GM12878 (cell line): Measurements from ENCODE around the gene CTSW. TPM values are rescaled to one million over a fixed set of nuclear protein-coding genes. Genes with fewer than 3 reads are reported as not detected.

ENCODE experiments used
- ATAC-seq: fragments of 200-7000 bp; cut with Tn5 transposase; 3 replicates; pipeline ENCODE4 v1.9.1; 2020; ENCODE audit warnings: mild to moderate bottlenecking, moderate library complexity
- BruUV-seq: library from RNA; stranded (reverse); fragments of 400-500 nt; replicated peaks from 2 replicates; lab custom pipeline; 2021; lab: Mats Ljungman, UMichigan
- CTCF ChIA-PET: fragments of 300-600 bp; sonication (Branson Sonifier 250); formaldehyde crosslinking; extraction: SDS; loops from one replicate; lab custom pipeline; 2021; ENCODE audit warnings: inconsistent platforms; lab: Yijun Ruan, JAX
- POLR2A ChIA-PET: fragments of 350-600 bp; formaldehyde crosslinking; extraction: SDS; loops from one replicate; lab custom pipeline; 2021; ENCODE audit warnings: inconsistent platforms; lab: Charles Lee
- RAD21 ChIA-PET: fragments of 300-600 bp; sonication (Branson Sonifier 250); formaldehyde crosslinking; loops from one replicate; lab custom pipeline; 2023; ENCODE audit warnings: antibody characterized with exemption; ENCODE audit not compliant: unreplicated experiment; lab: Charles Lee
- SMC1A ChIA-PET: fragments of 300-600 bp; sonication (Branson Sonifier 250); formaldehyde crosslinking; loops from one replicate; lab custom pipeline; 2023; ENCODE audit not compliant: unreplicated experiment, uncharacterized antibody; lab: Charles Lee
- DNase-seq: peaks from one replicate; pipeline ENCODE4 v3.0.0-alpha.2; 2011; ENCODE audit warnings: low read depth, low spot score
- FAIRE-seq: peaks from 3 replicates; lab custom pipeline; 2011; peaks lifted over from hg19 to GRCh38; lab: Jason Lieb, UNC
- H2AFZ ChIP-seq: 2 replicates; pipeline ENCODE4 v1.6.0; 2011; ENCODE audit warnings: low read depth, low read length, control low read depth; ENCODE audit not compliant: control insufficient read depth
- H3K27ac ChIP-seq: 2 replicates; pipeline ENCODE4 v1.5.1; 2011; ENCODE audit warnings: control low read depth; ENCODE audit not compliant: control insufficient read depth, insufficient read depth
- H3K27me3 ChIP-seq, 2 experiments: replicated peaks in 1 of 2; 2 replicates each; pipeline versions ENCODE4 v1.6.0 to v1.6.1; 2011; ENCODE audit warnings: low read length in 1 of 2; ENCODE audit not compliant: control insufficient read depth in 2 of 2, insufficient read depth in 2 of 2
- H3K36me3 ChIP-seq, 2 experiments: 2 replicates each; pipeline ENCODE4 v1.5.1; 2011; ENCODE audit warnings: low read length in 1 of 2; ENCODE audit not compliant: control insufficient read depth in 2 of 2, insufficient read depth in 2 of 2
- H3K4me1 ChIP-seq: 2 replicates; pipeline ENCODE4 v1.6.1; 2011; ENCODE audit warnings: mild to moderate bottlenecking, low read length, moderate library complexity, mixed read lengths; ENCODE audit not compliant: control insufficient read depth, insufficient read depth
- H3K4me2 ChIP-seq: 2 replicates; pipeline ENCODE4 v1.6.0; 2011; ENCODE audit warnings: control low read depth; ENCODE audit not compliant: control insufficient read depth, insufficient read depth
- H3K4me3 ChIP-seq: fragments of 200-600 bp; sonication (generic); 2 replicates; pipeline ENCODE4 v1.5.1; 2016
- H3K79me2 ChIP-seq: 2 replicates; pipeline ENCODE4 v1.6.0; 2011; ENCODE audit warnings: low read length; ENCODE audit not compliant: control insufficient read depth, insufficient read depth
- H3K9ac ChIP-seq: 2 replicates; pipeline ENCODE4 v1.8.0; 2011; ENCODE audit warnings: low read length, control low read depth, mixed read lengths; ENCODE audit not compliant: control insufficient read depth, insufficient read depth
- H3K9me3 ChIP-seq: replicated peaks from 3 replicates; pipeline ENCODE4 v1.5.1; 2011; ENCODE audit warnings: mild to moderate bottlenecking, low read length; ENCODE audit not compliant: control insufficient read depth, insufficient read depth
- H4K20me1 ChIP-seq: 2 replicates; pipeline ENCODE4 v1.6.0; 2011; ENCODE audit not compliant: control insufficient read depth, insufficient read depth
- ATF7 ChIP-seq: fragments of 450-650 bp; IDR thresholded peaks from 2 replicates; pipeline ENCODE4 v1.6.1; 2016; ENCODE audit warnings: low read depth, mild to moderate bottlenecking
- BMI1 ChIP-seq: fragments of 450-650 bp; IDR thresholded peaks from 2 replicates; pipeline ENCODE4 v1.6.1; 2016; ENCODE audit warnings: mild to moderate bottlenecking, moderate library complexity, borderline replicate concordance
- CBFB ChIP-seq: IDR thresholded peaks from 2 replicates; pipeline ENCODE4 v1.6.1; 2016; ENCODE audit warnings: antibody characterized with exemption, low read depth
- CREB1 ChIP-seq: IDR thresholded peaks from 2 replicates; pipeline ENCODE4 v1.6.1; 2012; ENCODE audit warnings: low read depth, mild to moderate bottlenecking, inconsistent platforms
- GATAD2B ChIP-seq: fragments of 450-650 bp; conservative IDR thresholded peaks from 2 replicates; pipeline ENCODE4 v1.6.1; 2017; ENCODE audit warnings: low read depth, mild to moderate bottlenecking, moderate library complexity
- HCFC1 ChIP-seq: fragments of 150-350 bp; IDR thresholded peaks from 2 replicates; pipeline ENCODE4 v1.6.1; 2014; ENCODE audit warnings: low read length
- MXI1 ChIP-seq: fragments of 150-350 bp; IDR thresholded peaks from 2 replicates; pipeline ENCODE4 v1.6.1; 2011; ENCODE audit warnings: low read depth, mild to moderate bottlenecking, inconsistent platforms, low read length, improper control_type of control experiment
- PAX8 ChIP-seq: fragments of 450-650 bp; IDR thresholded peaks from 2 replicates; pipeline ENCODE4 v1.6.1; 2017; ENCODE audit warnings: mild to moderate bottlenecking, moderate library complexity
- POLR2A ChIP-seq: IDR thresholded peaks from 2 replicates; pipeline ENCODE4 v1.6.1; 2011; ENCODE audit warnings: low read depth, mild to moderate bottlenecking, low read length
- POLR2AphosphoS5 ChIP-seq: IDR thresholded peaks from 2 replicates; pipeline ENCODE4 v1.6.1; 2011; ENCODE audit warnings: mild to moderate bottlenecking, low read length, inconsistent platforms
- SP1 ChIP-seq: IDR thresholded peaks from one replicate; pipeline ENCODE4 v1.6.1; 2011; ENCODE audit warnings: low read depth, low read length
- TAF1 ChIP-seq: IDR thresholded peaks from 2 replicates; pipeline ENCODE4 v1.6.1; 2011; ENCODE audit warnings: mild to moderate bottlenecking, low read depth, low read length, borderline replicate concordance
- TARDBP ChIP-seq: IDR thresholded peaks from 2 replicates; pipeline ENCODE4 v1.6.1; 2016; ENCODE audit warnings: borderline replicate concordance
- WGBS: methylation state at CpG from one replicate; pipeline ENCODE4 v1.1.6; 2016; ENCODE audit warnings: low lambda C conversion rate; ENCODE audit not compliant: insufficient replicate concordance, insufficient coverage; ENCODE audit errors: missing lambda C conversion rate; 5-methylcytosine and 5-hydroxymethylcytosine counted together
- in situ Hi-C: fragments of 300-500 bp; cut with MboI; formaldehyde crosslinking; loops from 9 replicates; pipeline ENCODE4 v1.14.3; 2018; ENCODE audit warnings: mixed read lengths
- intact Hi-C: fragments of 100-400 bp; cut with micrococcal nuclease; formaldehyde crosslinking; loops from one replicate; pipeline ENCODE4 v1.14.2; 2022; ENCODE audit not compliant: unreplicated experiment
- polyA plus RNA-seq, 11 experiments: library from polyadenylated mRNA; depleted of rRNA in 4 of 11; unstranded in 6 of 11; stranded (reverse) in 5 of 11; fragments of >200 nt; fragmentation: Nextera tagmentation in 4 of 11; fragmentation: Illumina TruSeq in 1 of 11; extraction: Ambion mirVana in 4 of 11; extraction: Trizol in 1 of 11; gene quantifications; 1 replicate in 1 of 11; 2 replicates in 10 of 11; pipeline versions ENCODE4 v1.2.1 to v1.2.3, GENCODE V29; 2011 to 2016; ENCODE audit warnings: inconsistent platforms in 2 of 11, missing spikeins in 2 of 11, low read depth in 1 of 11
- total RNA-seq, 4 experiments: library from RNA; depleted of rRNA in 3 of 4; stranded (reverse); fragments of >200 nt in 3 of 4; fragmentation: Illumina TruSeq in 1 of 4; extraction: Trizol in 1 of 4; gene quantifications; 2 replicates each; pipeline versions ENCODE4 v1.2.1 to v1.2.3, GENCODE V29; 2013 to 2021
- TF ChIP-seq, protein P1 (sequence below): IDR thresholded peaks from 2 replicates; pipeline ENCODE4 v1.6.1; 2011; ENCODE audit warnings: mild to moderate bottlenecking, low read depth, low read length, moderate library complexity; ENCODE audit not compliant: insufficient replicate concordance
- TF ChIP-seq, protein P2 (sequence below): IDR thresholded peaks from 2 replicates; pipeline ENCODE4 v1.6.1; 2012; ENCODE audit warnings: low read length, inconsistent platforms
- TF ChIP-seq, protein P3 (sequence below): IDR thresholded peaks from 2 replicates; pipeline ENCODE4 v1.6.1; 2011; ENCODE audit warnings: low read depth, mild to moderate bottlenecking, low read length, moderate library complexity, borderline replicate concordance; ENCODE audit errors: extremely low read depth
- TF ChIP-seq, protein P4 (sequence below): fragments of 450-650 bp; IDR thresholded peaks from 2 replicates; pipeline ENCODE4 v1.6.1; 2017; ENCODE audit warnings: low read depth, mild to moderate bottlenecking, moderate library complexity

Gene CTSW
- total and polyA plus RNA-seq, 10 of the 15 experiments (the other 5 are each of a cell fraction or from before 2014, with no cell fraction given) = 0.53 to 12.0 (median 1.7) TPM

DNA sequence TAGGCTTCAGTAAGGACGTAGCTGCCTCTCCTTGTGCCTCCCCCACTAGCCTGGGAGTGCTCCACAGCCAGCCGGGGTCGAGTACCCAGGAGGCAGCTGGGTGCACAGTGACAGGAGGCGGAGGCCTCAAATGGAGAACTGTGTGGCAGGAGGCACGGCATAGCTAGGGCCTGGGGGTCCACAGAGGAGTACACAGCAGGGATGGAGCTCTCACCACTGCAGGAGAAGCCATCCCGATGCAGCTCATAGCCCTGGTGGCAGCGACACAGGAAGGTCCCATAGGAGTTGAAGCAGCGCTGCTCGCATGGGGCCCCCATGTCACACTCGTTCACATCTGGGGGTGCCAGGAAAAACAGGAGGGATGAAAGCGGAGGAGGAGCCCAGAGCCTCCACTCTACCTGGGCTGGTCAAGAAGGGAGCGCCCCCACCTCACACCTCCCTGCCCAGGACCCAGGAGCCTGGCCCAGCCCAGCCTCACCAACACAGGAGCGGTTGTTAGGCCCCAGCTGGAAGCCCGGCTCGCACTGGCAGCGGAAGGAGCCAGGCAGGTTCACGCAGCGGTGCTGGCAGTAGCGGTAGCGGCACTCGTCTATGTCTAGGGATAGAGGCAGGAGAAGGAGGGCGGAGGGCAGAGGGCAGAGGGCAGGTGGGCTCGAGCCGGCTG, 9.9 kb upstream of the CTSW start:
- no peak overlapping the region for H2AFZ ChIP-seq
- no TSS peak for BruUV-seq
- no peak overlapping the region for H3K9ac ChIP-seq
- no peak for DNase-seq
- 64% methylated on average over 22 of the region's 24 CpGs for WGBS
- H3K4me3 ChIP-seq = no peak overlapping the region
- H3K36me3 ChIP-seq = peaks cover 8 to 18% of the 10 kb centered on the region in 2 experiments
- no peak overlapping the region for H3K27ac ChIP-seq
- peaks cover 11% of the 10 kb centered on the region for H3K4me1 ChIP-seq
- POLR2A ChIA-PET = interaction anchor here (1.2 to 4.5 kb wide), 3 partner anchors 9 to 21 kb away, joined by 3 to 44 read pairs (median 4); partner anchors contain the start of genes CCDC85B, CFL1 and MUS81
- ATAC-seq = no peak
- RAD21 ChIA-PET = no interaction called here
- H3K27me3 ChIP-seq = no peaks in the 10 kb centered on the region
- no peak for FAIRE-seq
- CTCF ChIA-PET = interaction anchor here (1.2 to 4.5 kb wide), 4 partner anchors 10 to 118 kb away, joined by 3 to 41 read pairs (median 14); partner anchors contain the start of genes CFL1 and MUS81
- SMC1A ChIA-PET = interaction anchor here (2.3 kb wide), 1 partner anchor 10 kb away, joined by 7 read pairs; the partner anchor contains the start of gene MUS81
- intact Hi-C loops = no loop called here
- H3K4me2 ChIP-seq = no peak overlapping the region
- H4K20me1 ChIP-seq = no peaks in the 10 kb centered on the region
- H3K9me3 ChIP-seq = no peaks in the 10 kb centered on the region
- in situ Hi-C loops = loop anchor here (25.0 kb wide), 1 partner anchor 1632 kb away; the partner anchor contains the start of genes DNAJC4, FKBP2, NUDT22 and PPP1R14B
- no peaks in the 10 kb centered on the region for H3K79me2 ChIP-seq
- TF ChIP-seq, protein P1, sequence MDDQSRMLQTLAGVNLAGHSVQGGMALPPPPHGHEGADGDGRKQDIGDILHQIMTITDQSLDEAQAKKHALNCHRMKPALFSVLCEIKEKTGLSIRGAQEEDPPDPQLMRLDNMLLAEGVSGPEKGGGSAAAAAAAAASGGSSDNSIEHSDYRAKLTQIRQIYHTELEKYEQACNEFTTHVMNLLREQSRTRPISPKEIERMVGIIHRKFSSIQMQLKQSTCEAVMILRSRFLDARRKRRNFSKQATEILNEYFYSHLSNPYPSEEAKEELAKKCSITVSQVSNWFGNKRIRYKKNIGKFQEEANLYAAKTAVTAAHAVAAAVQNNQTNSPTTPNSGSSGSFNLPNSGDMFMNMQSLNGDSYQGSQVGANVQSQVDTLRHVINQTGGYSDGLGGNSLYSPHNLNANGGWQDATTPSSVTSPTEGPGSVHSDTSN = no peak
- TF ChIP-seq SP1 = no peak
- TF ChIP-seq POLR2A = peak; percentile 54
- no peak for TF ChIP-seq ATF7
- TF ChIP-seq TARDBP = no peak
- 0 out of 2 replicates have a peak, but pooled peaks have one; percentile 9 for TF ChIP-seq CBFB
- TF ChIP-seq, protein P2, sequence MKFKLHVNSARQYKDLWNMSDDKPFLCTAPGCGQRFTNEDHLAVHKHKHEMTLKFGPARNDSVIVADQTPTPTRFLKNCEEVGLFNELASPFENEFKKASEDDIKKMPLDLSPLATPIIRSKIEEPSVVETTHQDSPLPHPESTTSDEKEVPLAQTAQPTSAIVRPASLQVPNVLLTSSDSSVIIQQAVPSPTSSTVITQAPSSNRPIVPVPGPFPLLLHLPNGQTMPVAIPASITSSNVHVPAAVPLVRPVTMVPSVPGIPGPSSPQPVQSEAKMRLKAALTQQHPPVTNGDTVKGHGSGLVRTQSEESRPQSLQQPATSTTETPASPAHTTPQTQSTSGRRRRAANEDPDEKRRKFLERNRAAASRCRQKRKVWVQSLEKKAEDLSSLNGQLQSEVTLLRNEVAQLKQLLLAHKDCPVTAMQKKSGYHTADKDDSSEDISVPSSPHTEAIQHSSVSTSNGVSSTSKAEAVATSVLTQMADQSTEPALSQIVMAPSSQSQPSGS = no peak
- TF ChIP-seq GATAD2B = no peak
- no peak for TF ChIP-seq PAX8
- no peak for TF ChIP-seq MXI1
- TF ChIP-seq, protein P3, sequence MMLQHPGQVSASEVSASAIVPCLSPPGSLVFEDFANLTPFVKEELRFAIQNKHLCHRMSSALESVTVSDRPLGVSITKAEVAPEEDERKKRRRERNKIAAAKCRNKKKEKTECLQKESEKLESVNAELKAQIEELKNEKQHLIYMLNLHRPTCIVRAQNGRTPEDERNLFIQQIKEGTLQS = no peak
- no peak for TF ChIP-seq HCFC1
- TF ChIP-seq CREB1 = no peak
- TF ChIP-seq, protein P4, sequence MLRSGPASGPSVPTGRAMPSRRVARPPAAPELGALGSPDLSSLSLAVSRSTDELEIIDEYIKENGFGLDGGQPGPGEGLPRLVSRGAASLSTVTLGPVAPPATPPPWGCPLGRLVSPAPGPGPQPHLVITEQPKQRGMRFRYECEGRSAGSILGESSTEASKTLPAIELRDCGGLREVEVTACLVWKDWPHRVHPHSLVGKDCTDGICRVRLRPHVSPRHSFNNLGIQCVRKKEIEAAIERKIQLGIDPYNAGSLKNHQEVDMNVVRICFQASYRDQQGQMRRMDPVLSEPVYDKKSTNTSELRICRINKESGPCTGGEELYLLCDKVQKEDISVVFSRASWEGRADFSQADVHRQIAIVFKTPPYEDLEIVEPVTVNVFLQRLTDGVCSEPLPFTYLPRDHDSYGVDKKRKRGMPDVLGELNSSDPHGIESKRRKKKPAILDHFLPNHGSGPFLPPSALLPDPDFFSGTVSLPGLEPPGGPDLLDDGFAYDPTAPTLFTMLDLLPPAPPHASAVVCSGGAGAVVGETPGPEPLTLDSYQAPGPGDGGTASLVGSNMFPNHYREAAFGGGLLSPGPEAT = no peak
- 0 out of 2 replicates have a peak, but pooled peaks have one; percentile 7 for TF ChIP-seq POLR2AphosphoS5
- no peak for TF ChIP-seq TAF1
- TF ChIP-seq BMI1 = no peak
